Fibroblast of lung (primary cell): ENCODE results near the gene AGAP2.

Experiments
- EZH2 ChIP-seq: IDR thresholded peaks from 2 replicates; pipeline ENCODE4 v1.5.1; 2012; ENCODE audit warnings: low read length, control low read depth, mild to moderate bottlenecking; ENCODE audit errors: missing control alignments
- TF ChIP-seq, protein P1 (sequence below), 2 donors: IDR thresholded peaks in 1 of 2; conservative IDR thresholded peaks in 1 of 2; 1 replicate in 1 of 2; 2 replicates in 1 of 2; pipeline ENCODE4 v1.5.1; 2011 to 2012; ENCODE audit warnings: low read length in 2 of 2, control low read depth in 1 of 2, inconsistent platforms in 1 of 2, low read depth in 1 of 2, mild to moderate bottlenecking in 1 of 2

DNA sequence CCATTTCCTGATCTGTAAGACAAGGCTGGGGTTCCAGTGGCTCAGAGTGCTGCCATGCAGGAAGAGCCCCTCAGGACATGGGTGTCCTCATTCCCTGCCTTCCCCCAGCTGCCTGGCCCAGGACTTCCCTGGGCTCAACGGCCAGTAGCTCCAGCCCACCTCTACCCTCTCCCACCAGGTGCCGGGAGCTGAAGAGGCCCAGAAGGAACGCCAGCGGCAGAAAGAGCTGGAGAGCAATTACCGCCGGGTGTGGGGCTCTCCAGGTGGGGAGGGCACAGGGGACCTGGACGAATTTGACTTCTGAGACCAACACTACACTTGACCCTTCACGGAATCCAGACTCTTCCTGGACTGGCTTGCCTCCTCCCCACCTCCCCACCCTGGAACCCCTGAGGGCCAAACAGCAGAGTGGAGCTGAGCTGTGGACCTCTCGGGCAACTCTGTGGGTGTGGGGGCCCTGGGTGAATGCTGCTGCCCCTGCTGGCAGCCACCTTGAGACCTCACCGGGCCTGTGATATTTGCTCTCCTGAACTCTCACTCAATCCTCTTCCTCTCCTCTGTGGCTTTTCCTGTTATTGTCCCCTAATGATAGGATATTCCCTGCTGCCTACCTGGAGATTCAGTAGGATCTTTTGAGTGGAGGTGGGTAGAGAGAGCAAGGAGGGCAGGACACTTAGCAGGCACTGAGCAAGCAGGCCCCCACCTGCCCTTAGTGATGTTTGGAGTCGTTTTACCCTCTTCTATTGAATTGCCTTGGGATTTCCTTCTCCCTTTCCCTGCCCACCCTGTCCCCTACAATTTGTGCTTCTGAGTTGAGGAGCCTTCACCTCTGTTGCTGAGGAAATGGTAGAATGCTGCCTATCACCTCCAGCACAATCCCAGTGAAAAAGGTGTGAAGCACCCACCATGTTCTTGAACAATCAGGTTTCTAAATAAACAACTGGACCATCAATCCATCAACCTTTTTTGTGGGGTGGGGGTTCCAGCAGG lies 17.6 kb downstream of the AGAP2 start:
- TF ChIP-seq, protein P1, sequence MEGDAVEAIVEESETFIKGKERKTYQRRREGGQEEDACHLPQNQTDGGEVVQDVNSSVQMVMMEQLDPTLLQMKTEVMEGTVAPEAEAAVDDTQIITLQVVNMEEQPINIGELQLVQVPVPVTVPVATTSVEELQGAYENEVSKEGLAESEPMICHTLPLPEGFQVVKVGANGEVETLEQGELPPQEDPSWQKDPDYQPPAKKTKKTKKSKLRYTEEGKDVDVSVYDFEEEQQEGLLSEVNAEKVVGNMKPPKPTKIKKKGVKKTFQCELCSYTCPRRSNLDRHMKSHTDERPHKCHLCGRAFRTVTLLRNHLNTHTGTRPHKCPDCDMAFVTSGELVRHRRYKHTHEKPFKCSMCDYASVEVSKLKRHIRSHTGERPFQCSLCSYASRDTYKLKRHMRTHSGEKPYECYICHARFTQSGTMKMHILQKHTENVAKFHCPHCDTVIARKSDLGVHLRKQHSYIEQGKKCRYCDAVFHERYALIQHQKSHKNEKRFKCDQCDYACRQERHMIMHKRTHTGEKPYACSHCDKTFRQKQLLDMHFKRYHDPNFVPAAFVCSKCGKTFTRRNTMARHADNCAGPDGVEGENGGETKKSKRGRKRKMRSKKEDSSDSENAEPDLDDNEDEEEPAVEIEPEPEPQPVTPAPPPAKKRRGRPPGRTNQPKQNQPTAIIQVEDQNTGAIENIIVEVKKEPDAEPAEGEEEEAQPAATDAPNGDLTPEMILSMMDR (conservative IDR thresholded peaks at IDR 0.05 in 1 of 2, IDR thresholded peaks at IDR 0.05 in 1 of 2; ENCODE audit: low read depth in 1 of 2, low read length in 2 of 2), result no peak
- no peak for TF ChIP-seq EZH2
